ENCODE data around the gene XCR1.
"Not testable (repeated sequence)": the region's sequence is repeated elsewhere in the genome, so short reads cannot be mapped to it uniquely, and the experiment has no call there.

Gene XCR1, protein sequence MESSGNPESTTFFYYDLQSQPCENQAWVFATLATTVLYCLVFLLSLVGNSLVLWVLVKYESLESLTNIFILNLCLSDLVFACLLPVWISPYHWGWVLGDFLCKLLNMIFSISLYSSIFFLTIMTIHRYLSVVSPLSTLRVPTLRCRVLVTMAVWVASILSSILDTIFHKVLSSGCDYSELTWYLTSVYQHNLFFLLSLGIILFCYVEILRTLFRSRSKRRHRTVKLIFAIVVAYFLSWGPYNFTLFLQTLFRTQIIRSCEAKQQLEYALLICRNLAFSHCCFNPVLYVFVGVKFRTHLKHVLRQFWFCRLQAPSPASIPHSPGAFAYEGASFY

DNA sequence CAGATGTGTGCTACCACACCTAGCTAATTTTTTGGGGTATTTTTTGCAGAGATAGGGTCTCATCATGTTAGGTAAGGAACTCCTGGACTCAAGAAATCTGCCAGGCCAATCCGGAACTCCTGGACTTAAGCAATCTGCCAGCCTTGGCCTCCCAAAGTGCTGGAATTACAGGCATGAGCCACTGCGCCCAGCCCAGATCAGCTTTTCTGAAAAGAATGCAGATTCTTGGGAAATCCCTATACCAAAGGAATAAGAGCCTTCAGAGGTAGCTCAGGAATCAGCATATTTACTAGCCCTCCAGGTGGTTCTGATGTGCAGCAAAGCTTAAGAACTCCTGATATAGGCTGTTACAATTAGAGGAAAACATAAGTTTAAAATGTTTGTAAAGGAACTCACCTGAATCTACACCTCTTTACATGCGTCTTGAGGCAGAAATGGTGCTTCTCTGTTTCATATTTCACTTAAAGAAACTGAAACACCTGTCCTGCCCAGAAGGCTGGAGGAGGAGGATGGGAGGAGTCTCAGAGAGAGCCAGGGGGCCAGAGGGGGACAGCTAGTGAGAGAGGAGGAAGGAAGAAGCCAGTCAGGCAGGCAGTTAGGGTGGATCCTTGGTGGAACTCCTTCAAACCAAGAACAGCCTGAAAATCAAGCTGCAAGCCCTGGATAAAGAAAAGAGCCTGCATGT is at the start of gene XCR1:
Gene XCR1 (minus strand): TSS at position 463 of the 685 bp plus-strand sequence. CDS start 5,536 bp downstream, outside the sequence.
- in situ Hi-C loops (cut with HindIII; ENCODE audit: low sequenced_read_pairs) = no loop called here

DNA sequence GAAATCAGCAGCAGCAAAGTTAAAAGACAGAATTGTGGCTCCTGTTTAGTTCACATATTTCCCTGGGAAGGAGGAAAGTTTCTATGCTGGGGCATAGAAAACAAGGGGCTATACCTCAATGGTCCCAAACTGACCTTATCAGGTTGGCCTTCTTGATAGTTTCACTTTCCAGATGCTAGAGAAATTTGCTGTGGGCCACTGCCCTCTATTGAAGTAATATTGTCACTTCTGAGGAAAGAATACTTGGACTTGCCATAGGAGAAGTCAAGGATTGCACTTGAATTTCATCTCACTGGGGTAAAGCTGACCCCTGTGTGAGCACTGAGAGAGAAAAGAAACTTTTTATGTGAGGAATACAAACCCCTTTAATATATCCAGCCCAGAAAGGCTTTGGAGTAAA is 49.3 kb upstream of the XCR1 start:
- in situ Hi-C loops (cut with HindIII; ENCODE audit: low sequenced_read_pairs) = loop anchor here (5.0 to 25.0 kb wide), 3 partner anchors 44 to 286 kb away; partner anchors contain the start of genes CCR2 and CCR5

DNA sequence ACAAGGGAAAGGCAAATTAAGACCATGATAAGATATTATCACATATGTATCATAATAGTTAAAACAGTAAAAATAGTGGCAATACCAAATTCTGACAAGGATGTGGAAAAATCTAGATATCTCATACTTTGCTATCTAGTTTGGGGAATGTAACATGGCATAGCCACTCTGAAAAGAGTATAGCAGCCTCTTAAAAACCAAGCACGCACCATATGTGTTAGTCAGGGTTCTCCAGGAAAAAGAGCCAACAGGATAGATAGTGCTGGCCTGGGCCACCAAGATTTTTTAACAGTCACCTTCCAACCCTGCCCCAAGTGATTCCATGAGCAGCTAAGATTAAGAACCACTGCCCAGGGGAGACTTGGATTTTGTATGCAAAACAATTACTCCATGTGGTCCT is 48.5 kb upstream of the XCR1 start:
- in situ Hi-C loops (cut with HindIII; ENCODE audit: low sequenced_read_pairs) = loop anchor here (5.0 to 25.0 kb wide), 3 partner anchors 44 to 286 kb away; partner anchors contain the start of genes CCR2 and CCR5

DNA sequence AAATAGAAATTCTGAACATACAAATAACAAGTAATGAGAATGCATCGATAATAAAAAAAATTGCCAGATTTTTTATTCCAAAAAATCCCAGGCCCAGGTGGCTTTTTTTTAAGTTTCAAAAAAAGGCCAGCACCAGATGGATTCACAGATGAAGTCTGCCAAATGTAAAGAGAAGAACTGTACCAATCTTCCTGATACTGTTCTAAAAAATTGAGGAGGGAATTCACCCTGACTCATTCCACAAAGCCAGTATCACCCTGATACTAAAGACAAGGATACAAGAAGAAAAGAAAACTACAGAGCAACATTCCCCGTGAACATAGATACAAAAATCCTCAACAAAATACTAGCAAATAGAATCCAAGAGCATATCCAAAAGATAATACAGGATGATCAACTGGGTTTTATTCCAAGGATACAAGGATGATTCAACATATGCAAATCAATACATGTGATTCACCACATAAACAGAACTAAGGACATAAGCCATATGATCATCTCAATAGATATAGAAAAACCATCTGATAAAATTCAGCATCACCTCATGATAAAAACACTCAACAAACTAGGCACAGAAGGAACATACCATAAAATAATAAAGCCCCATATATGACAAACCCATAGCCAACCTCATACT is 44.1 kb upstream of the XCR1 start:
- in situ Hi-C loops (cut with HindIII; ENCODE audit: low sequenced_read_pairs) = no loop called here

DNA sequence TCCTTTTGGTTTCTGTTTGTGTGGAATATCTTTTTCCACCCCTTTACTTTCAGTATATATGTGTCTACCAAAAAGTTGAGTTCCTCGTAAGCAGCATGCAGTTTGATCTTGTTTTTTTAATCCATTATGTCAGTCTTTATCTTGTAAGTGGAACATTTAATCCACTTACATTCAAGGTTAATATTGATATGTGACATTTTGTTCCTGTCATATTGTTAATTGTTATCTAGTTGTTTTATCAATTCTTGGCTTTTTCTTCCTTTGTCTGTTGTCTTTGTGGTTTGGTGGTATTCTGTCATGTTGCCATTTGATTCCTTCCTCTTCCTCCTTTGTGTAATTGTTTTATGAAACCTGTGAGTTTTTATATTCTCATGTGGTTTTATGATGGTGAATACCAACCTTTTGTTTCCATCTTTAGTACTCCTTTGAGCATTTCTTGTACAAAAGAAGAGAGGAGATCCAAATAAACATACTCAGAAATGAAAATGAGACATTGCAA is 43.4 kb upstream of the XCR1 start:
- in situ Hi-C loops (cut with HindIII; ENCODE audit: low sequenced_read_pairs) = no loop called here

DNA sequence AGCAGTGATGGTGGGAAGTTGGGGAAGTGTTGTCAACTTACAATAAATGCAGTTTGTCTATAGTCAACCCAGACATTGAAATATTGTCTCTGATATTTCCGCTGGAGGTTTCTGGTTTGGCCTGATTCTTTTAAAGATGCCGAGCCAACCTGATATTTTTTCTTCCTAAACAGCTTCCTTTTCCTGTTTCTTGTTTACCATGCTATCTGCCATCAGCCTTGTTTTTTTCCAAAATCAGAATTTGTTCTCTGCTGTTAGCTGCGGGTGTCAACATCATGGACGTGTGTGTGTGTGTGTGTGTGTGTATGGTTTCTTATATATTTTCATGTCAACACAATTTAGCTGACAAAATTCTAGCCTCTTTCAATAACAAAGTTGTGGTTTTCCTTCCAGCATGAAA is 41.2 kb upstream of the XCR1 start:
- in situ Hi-C loops (cut with HindIII; ENCODE audit: low sequenced_read_pairs) = no loop called here

DNA sequence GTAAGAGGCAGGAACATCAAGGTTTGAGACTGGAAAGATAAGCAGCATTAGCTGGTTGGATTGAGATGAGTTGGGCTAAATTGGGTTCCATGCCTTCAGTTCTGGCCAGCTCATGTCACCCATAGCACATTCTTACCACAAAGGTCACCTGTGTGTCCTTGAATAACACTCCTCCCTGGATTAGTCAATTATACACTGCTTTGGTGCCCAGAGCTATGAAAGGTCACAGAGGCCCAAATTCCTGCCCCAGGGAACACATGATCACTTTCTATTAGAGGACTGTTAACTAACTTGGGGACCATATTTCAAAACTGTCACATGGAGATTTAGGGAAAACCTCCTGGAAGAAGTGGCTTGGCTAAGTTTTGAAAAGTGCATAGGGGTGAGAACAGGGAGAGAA is 40.1 kb upstream of the XCR1 start:
- in situ Hi-C loops (cut with HindIII; ENCODE audit: low sequenced_read_pairs) = no loop called here

DNA sequence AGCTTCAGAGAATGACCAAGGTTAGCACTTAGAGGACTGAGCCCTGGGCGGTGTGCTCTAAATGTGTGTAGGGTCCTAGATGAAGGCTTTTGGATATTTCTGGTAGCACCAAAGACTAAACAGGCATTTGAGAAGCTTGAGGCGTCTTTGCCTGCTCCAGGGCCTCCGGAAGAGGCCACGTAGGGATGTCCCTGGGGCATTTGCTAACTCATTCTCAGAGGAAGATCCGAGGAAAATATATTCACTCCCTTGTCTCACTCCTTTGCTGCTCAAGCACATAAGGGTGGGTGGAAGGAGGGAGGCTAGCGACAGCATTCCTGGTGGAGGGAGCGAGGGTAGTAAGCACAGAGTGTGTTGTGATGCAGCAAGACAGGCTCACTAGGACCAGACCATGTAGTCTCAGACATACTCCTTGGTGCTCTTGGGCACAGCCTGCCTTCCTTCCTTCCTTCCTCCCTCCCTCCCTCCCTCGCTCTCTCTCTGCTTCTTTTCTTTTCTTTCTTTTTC is 38.5 kb upstream of the XCR1 start:
- in situ Hi-C loops (cut with HindIII; ENCODE audit: low sequenced_read_pairs) = no loop called here

DNA sequence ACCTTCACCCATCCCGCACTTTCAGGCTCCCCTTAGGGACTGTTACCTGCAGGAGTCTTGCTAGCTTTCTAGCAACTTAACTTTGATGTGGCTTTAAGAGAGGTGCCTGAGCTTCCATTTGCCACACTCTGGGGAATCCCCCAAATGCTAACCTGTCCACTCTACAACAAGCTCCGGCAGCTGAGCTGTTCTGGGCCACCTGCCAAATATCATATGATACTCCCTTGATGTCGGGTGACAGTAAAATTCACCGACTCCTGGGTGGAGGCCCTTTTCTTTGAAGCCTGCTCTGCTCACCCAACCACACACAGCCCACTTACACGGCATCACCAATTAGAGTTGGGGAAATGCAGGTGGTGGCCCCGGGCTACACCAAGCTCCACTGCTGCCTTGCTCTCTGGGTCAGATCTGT is 38.0 kb upstream of the XCR1 start:
- in situ Hi-C loops (cut with HindIII; ENCODE audit: low sequenced_read_pairs) = no loop called here

DNA sequence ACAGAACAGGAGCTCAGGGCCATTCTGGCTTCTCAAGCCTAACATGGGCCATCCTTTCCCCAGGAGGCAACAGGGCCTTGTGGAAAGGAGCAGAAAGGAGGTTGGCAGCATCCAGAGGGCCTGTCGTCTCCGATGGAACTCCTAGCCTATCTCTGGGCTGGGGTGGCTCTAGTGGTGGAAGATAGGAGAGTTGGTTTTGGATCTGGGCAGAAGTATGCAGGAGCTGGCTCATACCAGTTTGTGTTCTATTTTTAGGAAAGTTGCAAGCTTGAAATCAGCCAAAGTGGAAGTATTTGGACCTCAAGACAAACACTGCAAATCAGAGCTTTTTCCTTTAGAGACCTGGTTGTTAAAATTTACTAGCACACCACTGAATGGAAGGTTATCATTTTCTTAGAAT is 35.4 kb upstream of the XCR1 start:
- in situ Hi-C loops (cut with HindIII; ENCODE audit: low sequenced_read_pairs) = no loop called here

DNA sequence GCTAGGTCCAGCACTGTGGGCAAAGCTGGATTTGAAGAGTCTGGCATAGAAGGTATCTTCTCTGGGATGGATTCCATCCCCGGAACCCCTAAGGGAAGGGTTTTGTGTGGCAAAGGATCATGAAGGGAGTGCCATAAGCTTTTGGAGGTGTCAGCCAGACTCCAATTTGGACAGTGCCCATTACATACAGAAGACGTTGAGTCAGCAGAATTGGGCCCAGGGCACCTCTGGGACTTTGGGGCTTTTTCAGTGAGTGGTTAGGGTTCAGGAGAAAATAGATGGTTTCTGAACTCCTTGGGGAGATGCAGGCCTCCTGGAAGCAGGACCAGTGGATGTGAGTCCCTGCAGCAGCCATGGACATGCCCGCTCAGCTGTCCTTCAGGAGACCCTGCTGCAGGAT is 34.6 kb upstream of the XCR1 start:
- in situ Hi-C loops (cut with HindIII; ENCODE audit: low sequenced_read_pairs) = no loop called here

DNA sequence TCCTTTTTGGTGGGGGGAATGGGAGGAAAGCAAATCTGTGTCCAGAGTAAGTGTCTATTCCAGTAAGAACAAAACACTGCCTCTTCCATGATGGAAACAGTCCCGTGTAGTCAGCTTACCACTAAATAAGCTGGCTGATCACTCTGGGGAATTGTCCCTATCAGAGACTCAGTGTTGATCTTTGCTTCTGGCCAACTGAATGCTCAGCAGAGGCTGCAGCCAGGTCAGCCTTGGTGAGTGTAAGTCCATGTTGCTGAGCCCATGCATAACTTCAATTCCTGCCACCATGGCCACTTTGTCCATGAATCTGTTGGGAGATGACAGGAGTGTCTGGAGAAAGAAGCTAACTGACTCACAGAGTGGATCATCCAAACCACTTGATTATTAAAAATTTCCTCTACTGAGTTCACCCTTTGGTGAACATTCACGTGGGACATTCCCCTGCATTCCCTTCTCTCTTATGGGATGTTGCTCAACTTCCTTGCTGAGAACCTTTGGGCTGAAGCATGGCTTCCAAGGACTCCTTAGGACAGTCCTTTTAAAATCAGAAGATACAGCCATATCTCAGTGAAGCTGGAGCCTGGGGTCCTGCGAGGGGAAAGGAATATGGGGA is 33.9 kb upstream of the XCR1 start:
- in situ Hi-C loops (cut with HindIII; ENCODE audit: low sequenced_read_pairs) = no loop called here

DNA sequence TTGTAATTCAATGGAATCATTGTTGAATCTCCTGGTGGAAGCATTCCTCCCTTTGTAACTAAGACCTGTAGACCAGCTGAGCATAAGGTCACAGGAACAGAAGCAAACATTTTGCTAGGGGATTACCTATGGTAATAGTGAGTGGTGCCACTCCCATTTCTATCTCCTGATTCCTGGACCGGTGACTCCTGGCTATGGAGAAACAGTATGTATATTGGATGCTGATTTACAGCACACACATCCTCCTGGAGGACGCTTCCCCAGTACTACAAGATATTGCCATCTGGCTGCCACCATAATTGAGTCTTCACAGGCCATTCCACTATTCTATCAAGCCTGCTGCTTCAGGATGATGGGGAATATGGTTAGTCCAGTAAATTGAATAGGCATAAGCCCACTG is 33.3 kb upstream of the XCR1 start:
- in situ Hi-C loops (cut with HindIII; ENCODE audit: low sequenced_read_pairs) = no loop called here

DNA sequence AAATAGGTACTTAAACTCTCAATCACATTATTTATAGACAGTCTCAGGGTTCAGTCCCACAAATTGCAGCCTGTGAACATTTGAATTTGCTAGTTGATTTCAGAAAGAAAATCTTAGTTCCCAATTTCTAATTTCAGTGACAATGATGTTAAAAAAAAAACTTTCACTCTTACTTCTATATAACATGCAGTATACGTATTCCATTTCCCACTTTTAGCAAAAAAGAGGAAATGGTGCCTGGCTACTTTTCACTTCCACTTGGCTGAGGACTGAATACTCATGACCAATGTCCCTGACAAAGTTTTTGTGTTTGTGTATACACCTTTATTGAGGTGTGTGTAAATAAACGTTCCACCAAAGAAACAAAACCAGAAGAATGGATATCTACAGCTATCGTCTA is 32.1 kb upstream of the XCR1 start:
- in situ Hi-C loops (cut with HindIII; ENCODE audit: low sequenced_read_pairs) = no loop called here

DNA sequence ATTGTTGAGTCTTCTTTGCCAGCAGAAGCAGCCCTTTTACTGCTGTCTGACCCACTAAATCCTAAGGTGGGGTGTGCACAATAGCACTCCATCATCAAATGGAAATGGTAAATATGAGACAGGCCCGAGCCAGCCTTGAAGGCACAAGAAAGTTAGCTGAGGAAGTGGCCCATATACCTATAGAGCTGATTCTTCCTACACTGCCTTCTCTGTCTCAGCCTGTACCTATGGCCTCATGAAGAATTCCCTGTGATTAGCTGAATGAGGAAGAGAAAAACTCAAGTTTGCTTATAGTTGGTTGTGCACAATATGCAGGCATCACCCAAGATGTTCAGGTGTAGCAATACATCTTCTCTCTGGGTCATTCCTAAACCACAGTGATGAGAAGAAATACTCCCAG is 31.7 kb upstream of the XCR1 start:
- in situ Hi-C loops (cut with HindIII; ENCODE audit: low sequenced_read_pairs) = no loop called here

DNA sequence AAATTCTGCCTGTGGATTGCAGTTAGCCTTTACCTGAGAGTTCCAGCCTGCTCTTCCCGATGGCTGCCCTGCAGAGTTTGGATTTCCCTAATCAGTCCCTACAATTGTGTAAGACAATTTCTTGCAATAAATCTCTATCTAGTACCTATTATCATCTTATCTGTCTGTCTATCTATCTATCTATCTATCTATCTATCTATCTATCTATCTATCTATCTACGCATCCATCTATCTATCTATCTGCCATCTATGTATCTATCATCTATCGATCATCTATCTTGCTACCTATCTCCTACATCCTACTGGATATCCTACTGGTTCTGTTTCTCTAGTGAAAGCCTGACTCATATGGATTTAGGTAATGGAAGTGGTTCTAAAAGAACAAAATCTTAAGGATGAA is 30.4 kb upstream of the XCR1 start:
- in situ Hi-C loops (cut with HindIII; ENCODE audit: low sequenced_read_pairs) = no loop called here

DNA sequence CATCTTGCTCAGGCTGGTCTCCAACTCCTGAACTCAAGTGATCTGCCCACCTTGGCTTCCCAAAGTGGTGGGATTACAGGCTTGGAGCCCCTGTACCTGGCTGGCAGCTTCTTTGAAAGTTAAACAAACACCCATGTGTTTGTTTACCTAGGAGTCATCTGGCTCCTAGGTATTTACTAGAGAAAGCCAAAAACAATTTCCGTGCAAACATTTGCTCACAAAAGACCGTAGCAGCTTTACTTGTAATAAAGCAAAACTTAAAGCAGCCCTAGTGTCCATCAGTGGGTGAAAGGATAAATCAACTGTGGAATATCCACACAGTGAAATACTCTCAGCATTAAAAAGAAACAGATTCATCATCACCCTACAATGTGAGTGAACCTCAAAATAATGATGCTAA is 29.4 kb upstream of the XCR1 start:
- in situ Hi-C loops (cut with HindIII; ENCODE audit: low sequenced_read_pairs) = no loop called here

DNA sequence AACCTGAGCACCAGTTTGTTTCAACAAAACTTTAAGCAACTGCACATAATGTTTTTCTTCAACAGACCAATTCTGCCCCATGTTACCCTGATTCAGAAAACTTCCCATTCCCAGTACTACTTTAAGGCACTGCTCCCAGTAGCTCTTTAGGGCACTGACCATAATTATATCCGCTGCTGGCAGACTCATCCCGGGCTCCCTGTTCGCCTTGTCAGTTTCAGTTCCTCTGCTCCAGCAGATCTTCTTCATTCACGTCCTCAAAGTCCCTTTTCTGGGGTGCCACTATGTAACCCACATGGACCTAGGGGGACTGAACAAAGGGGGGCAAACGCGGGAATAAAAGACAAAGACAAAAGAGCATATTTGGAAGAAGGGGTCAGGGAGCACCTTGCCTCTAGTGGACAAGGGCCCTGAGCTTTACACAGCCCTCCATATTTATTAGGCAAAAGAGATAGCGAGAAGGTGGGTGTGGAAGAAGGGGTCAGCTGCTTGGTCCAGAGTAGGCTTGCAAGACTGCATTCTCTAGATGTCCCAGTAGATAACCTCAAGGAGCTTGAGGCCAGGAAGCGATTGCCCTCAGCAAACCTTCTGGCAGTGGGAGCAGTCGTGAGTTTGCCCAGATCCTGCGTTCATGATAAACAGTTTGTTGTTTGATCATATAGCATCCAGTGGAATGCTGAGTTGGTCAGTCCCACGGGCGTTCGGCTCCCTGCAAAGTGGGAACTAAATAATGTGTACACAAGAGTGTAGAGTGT is 26.7 kb upstream of the XCR1 start:
- in situ Hi-C loops (cut with HindIII; ENCODE audit: low sequenced_read_pairs) = not testable (repeated sequence)

DNA sequence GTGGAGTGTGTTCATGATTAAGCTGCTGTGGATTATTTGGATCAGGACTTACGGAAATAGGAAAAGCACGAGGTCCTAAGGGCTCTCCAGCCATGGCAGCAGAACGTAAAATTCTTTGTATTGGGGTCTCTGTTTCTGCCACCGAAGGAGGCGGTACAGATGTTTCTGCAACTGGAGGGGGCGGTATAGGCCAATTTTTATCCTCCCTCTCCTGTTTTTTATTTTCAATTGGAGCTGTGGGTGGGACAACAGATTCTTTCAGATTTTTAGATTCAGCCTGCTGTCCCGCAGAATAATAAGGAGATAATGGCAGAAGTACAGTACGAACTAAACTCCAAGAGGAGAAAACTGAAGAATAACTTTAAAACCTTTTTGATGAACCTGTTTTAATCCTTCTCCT is 26.0 kb upstream of the XCR1 start:
- in situ Hi-C loops (cut with HindIII; ENCODE audit: low sequenced_read_pairs) = not testable (repeated sequence)

DNA sequence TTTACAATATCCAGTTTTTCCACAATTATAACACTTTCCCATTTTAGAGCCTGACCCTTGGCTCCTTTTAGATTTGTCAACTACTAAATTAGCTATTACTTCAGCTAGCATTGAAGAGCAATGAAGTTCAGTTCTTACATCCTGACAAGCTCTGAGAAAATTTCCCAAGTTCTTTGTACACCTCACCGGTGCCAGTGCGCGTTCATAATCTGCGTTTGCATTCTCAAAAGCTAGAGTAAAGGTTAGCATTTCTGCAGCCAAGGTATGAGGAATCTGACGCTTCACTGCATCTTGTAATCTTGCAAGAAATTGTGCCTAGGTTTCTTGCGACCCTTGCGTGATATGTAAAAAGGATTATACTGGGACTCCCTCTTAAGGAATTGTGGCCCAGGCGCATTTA is 25.2 kb upstream of the XCR1 start:
- in situ Hi-C loops (cut with HindIII; ENCODE audit: low sequenced_read_pairs) = no loop called here

Measured in DLD1 (cell line).